ENCODE results near the gene HPCAL4. TPM values are rescaled to one million over a fixed set of nuclear protein-coding genes. Genes with fewer than 3 reads are reported as not detected.

Gene HPCAL4
- total and polyA plus RNA-seq, 10 of the 15 experiments (the other 5 are each of a cell fraction or from before 2014, with no cell fraction given): 0.05 to 0.18 (median 0.06) TPM; not detected in 5

DNA sequence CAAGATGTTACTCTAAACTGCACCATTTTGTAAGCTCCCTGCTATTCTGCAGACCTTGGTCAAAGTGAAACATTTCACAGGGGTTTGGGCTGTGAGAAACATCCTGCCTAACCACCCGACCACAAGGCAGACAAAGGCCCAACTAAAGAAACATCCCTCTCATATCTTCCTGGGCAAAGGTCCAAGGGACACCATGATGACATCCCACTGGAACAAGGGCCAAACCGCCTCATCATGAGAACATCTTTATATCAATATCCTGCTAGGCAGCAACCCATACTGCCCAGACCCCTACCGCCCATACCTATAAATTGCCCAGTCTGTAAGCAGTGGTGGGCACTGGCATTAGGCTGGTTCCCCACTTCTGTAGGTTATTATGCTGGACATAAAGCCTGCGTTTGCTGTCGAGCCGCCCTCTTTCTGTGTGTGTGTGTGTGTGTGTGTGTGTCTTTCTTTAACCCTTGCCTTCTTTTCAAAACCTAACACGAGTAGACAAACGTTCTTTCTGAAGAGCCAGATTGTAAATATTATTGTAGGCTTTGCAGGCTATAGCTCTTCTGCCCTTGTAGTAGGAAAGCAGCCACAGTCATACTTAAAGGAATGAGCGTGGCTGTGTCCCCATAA is 46.4 kb upstream of the HPCAL4 start:
- ChIA-PET RAD21 (ENCODE audit: unreplicated experiment) (no interaction called here), CTCF (interaction anchor here (0.7 to 2.6 kb wide), 4 partner anchors 10 to 1036 kb away, joined by 3 to 8 read pairs (median 6); no protein-coding TSS in a partner anchor), POLR2A (no interaction called here), SMC1A (ENCODE audit: uncharacterized antibody, unreplicated experiment) (interaction anchor here (0.7 to 1.6 kb wide), 6 partner anchors 8 to 199 kb away, joined by 3 to 4 read pairs (median 3); no protein-coding TSS in a partner anchor)
- no peak overlapping the region; the same call in 1 of the 2 replicates for H2AFZ ChIP-seq (ENCODE audit: control insufficient read depth, low read depth, low read length)
- peak; percentile 9; the same call in 1 of the 2 replicates for TF ChIP-seq RUNX3 (IDR thresholded peaks at IDR 0.05; ENCODE audit: low read length)
- TF ChIP-seq POU2F2 (IDR thresholded peaks at IDR 0.05; ENCODE audit: borderline replicate concordance, low read depth, low read length): no peak
- TF ChIP-seq PML (IDR thresholded peaks at IDR 0.05; ENCODE audit: low read length): 0 out of 2 replicates have a peak, but pooled peaks have one; percentile 5
- H3K9ac ChIP-seq (ENCODE audit: control insufficient read depth, insufficient read depth, low read length): no peak overlapping the region
- no peaks in the 10 kb centered on the region; a peak in 2 of 4 replicates for H3K36me3 ChIP-seq (ENCODE audit: control insufficient read depth in 2 of 2, insufficient read depth in 2 of 2, low read length in 1 of 2)
- no peak for FAIRE-seq
- no peaks in the 10 kb centered on the region for H4K20me1 ChIP-seq (ENCODE audit: control insufficient read depth, insufficient read depth)
- intact Hi-C loops (cut with micrococcal nuclease; ENCODE audit: unreplicated experiment) (no loop called here), in situ Hi-C loops (cut with MboI) (no loop called here)
- WGBS (ENCODE audit: insufficient coverage, insufficient replicate concordance, low lambda C conversion rate, missing lambda C conversion rate): 72% methylated on average over 9 of the region's 9 CpGs
- no peak overlapping the region for H3K4me3 ChIP-seq
- H3K4me1 ChIP-seq (ENCODE audit: control insufficient read depth, insufficient read depth, low read length): peaks cover 9% of the 10 kb centered on the region
- no peak overlapping the region for H3K4me2 ChIP-seq (ENCODE audit: control insufficient read depth, insufficient read depth)
- no peak for DNase-seq (ENCODE audit: low read depth, low spot score)
- no peak for ATAC-seq
- H3K27ac ChIP-seq (ENCODE audit: control insufficient read depth, insufficient read depth): no peak overlapping the region
- H3K27me3 ChIP-seq (replicated peaks in 1 of 2; ENCODE audit: control insufficient read depth in 2 of 2, insufficient read depth in 2 of 2, low read length in 1 of 2): no peaks in the 10 kb centered on the region
- H3K79me2 ChIP-seq (ENCODE audit: control insufficient read depth, insufficient read depth, low read length): peaks cover 21% of the 10 kb centered on the region
- BruUV-seq (replicated peaks): no TSS peak
- no peaks in the 10 kb centered on the region for H3K9me3 ChIP-seq (replicated peaks; ENCODE audit: control insufficient read depth, insufficient read depth, low read length)

DNA sequence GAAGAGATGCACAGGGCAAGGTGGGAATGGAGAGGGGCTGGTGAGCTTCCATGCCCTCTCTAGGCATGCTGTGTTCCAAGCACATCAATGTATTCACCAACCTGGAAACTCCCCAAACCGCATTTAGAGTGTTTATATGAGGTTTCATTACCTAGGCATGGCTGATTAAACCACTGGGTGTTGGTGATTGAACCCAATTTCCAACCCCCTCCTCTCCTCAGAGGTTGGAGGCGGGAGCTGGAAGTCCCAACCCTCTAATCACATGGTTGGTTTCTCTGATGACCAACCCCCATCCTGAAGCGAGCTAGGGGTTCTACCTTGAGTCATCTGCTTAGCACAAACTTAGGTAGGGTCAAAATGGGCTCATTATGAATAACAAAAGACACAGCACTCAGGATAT is 44.5 kb upstream of the HPCAL4 start:
- DNase-seq (ENCODE audit: low read depth, low spot score): no peak
- WGBS (ENCODE audit: insufficient coverage, insufficient replicate concordance, low lambda C conversion rate, missing lambda C conversion rate): 0% methylated on average over 3 of the region's 3 CpGs
- SMC1A ChIA-PET (ENCODE audit: uncharacterized antibody, unreplicated experiment): interaction anchor here (0.9 to 1.2 kb wide), 2 partner anchors 9 to 78 kb away, joined by 3 read pairs; no protein-coding TSS in a partner anchor
- CTCF ChIA-PET: interaction anchor here (0.6 to 1.1 kb wide), 4 partner anchors 28 to 80 kb away, joined by 3 to 5 read pairs (median 4); no protein-coding TSS in a partner anchor
- Histone ChIP-seq H3K36me3 (ENCODE audit: control insufficient read depth in 2 of 2, insufficient read depth in 2 of 2, low read length in 1 of 2) (no peaks in the 10 kb centered on the region), H3K4me1 (ENCODE audit: control insufficient read depth, insufficient read depth, low read length) (peaks cover 9% of the 10 kb centered on the region), H3K27me3 (replicated peaks in 1 of 2; ENCODE audit: control insufficient read depth in 2 of 2, insufficient read depth in 2 of 2, low read length in 1 of 2) (no peaks in the 10 kb centered on the region), H4K20me1 (ENCODE audit: control insufficient read depth, insufficient read depth) (no peaks in the 10 kb centered on the region), H3K27ac (ENCODE audit: control insufficient read depth, insufficient read depth) (no peak overlapping the region), H3K4me3 (no peak overlapping the region), H3K4me2 (ENCODE audit: control insufficient read depth, insufficient read depth) (no peak overlapping the region), H3K79me2 (ENCODE audit: control insufficient read depth, insufficient read depth, low read length) (peaks cover 19% of the 10 kb centered on the region), H2AFZ (ENCODE audit: control insufficient read depth, low read depth, low read length) (no peak overlapping the region), H3K9ac (ENCODE audit: control insufficient read depth, insufficient read depth, low read length) (no peak overlapping the region), H3K9me3 (replicated peaks; ENCODE audit: control insufficient read depth, insufficient read depth, low read length) (no peaks in the 10 kb centered on the region)
- in situ Hi-C loops (cut with MboI) (no loop called here), intact Hi-C loops (cut with micrococcal nuclease; ENCODE audit: unreplicated experiment) (no loop called here)
- TF ChIP-seq MYB (IDR thresholded peaks at IDR 0.05; ENCODE audit: borderline replicate concordance, low read depth, low read length) (no peak), TAF1 (IDR thresholded peaks at IDR 0.05; ENCODE audit: borderline replicate concordance, low read depth, low read length) (no peak)
- RAD21 ChIA-PET (ENCODE audit: unreplicated experiment): no interaction called here
- peak; percentile 6; the same call in 1 of the 3 replicates for ATAC-seq
- FAIRE-seq: peak; percentile 41
- no TSS peak for BruUV-seq (replicated peaks)
- POLR2A ChIA-PET: no interaction called here

Data from GM12878 (cell line).